Right forelimb (tissue), 1 donor: ENCODE results near the gene MON2.
"Not testable (repeated sequence)": the region's sequence is repeated elsewhere in the genome, so short reads cannot be mapped to it uniquely, and the experiment has no call there.

ENCODE experiments used
- DNase-seq: peaks from one replicate; pipeline ENCODE4 v3.0.0-alpha.2; 2018

Gene MON2

DNA sequence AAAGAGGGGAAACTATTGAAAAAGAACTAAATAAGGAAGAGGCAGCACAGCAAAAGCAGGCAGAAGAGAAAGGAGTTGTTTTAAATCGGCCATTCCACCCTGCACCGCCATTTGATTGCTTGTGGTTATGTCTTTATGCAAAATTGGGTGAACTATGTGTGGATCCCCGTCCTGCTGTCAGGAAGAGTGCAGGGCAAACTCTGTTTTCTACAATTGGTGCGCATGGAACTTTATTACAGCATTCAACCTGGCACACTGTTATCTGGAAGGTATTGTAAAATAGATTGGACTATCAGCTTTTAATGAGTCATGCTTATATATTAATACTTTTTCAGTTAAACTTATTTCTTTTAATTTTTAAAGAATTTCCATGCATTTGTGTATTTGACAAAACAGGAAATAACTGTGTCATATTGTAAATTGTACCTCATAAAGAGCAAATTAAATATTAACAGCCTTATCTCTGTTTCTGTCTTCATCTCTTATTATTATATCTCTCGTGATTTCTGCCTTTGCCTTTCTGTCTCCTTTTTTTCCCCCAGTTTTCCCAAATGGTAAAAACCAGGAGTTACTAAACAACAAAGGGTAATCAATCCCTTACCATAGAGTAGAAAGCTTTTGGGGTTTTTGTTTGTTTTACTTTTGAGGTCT is 86.4 kb downstream of the MON2 start:
- DNase-seq: no peak

DNA sequence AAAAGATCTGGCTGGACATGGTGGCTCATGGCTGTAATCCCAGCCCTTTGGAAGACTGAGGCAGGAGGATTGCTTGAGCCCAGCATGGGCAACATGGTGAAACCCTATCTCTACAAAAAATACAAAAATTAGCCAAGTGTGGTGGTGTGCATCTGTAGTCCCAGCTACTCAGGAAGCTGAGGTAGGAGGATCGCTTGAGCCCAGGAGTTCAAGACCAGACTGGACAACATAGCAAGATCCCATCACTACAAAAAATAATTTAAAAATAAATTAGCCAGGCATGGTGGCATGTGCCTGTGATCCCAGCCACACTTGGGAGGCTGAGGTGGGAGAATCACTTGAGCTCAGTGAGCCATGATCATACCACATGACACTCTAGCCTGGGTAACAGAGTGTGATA is 92.7 kb downstream of the MON2 start:
- DNase-seq: not testable (repeated sequence)

DNA sequence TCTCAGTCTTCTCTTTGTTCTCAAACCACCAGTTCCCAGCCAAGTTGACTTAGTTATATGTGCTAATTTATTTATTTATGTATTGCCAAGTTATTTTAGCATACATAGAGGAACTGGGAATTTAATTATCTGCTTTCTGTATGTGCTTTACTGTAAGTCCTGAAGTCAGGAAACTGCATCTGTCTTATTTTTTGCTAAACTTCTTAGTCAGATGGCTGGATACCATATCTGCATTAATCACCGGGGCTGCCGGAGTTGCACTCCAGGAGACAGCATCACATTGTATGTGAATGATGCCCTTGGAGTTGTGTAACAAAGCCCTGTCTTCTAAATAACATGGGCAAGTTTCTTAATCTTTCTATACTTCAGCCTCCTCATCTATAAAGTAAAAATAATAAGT is 96.2 kb downstream of the MON2 start:
- DNase-seq: no peak

DNA sequence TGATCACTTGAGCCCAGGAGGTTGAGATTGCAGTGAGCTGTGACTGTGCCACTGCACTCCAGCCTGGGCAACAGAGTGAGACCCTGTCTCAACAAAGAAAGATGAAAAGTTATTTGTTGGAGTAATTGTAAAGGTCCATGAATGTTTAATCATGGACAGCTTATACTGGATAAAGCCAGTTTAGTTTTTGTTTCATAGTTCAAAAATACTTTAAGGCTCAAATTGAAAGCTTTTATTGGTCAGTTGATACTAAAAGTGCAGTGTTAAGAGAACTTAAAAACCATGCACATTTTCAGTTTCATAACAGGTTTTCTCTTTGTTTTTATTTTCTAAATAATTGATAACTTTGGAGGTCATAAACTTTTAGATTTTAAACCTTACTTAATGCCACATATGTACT is 108.4 kb downstream of the MON2 start:
- DNase-seq: no peak

DNA sequence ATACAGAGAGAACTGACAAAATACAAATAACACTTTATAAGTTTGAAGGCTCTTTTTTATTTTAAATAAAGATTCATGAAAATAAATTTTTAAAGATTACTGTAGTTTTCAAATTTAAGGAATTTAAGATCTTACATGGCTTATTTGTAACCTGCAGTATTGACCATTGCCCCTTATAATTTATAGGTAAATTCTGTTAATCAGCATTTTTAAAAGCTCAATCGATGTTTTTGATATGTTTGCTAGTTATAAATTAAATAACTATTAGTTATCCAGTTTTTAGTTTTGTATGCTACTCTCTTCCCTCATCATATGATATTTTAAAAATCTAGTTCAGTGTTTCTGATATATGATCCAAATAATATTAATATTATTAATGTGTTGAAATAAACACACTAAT is 109.9 kb downstream of the MON2 start:
- no peak for DNase-seq

DNA sequence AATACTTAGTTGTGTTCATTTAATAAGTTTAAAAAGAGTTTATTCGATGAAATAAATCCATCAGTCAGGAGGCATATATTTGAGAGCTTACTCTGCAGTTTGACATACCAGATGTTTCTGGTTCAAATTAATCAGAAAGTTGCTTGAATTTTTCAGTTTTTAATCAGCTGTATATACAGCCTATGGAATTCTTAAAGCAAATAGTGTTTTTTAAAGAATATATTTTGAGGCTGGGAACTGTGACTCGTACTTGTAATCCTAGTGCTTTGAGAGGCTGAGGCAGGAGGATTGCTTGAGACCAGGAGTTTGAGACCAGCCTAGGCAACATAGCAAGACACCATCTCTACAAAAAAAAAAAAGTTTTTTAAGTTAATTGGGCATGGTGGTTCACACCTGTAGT is 112.1 kb downstream of the MON2 start:
- DNase-seq: no peak

DNA sequence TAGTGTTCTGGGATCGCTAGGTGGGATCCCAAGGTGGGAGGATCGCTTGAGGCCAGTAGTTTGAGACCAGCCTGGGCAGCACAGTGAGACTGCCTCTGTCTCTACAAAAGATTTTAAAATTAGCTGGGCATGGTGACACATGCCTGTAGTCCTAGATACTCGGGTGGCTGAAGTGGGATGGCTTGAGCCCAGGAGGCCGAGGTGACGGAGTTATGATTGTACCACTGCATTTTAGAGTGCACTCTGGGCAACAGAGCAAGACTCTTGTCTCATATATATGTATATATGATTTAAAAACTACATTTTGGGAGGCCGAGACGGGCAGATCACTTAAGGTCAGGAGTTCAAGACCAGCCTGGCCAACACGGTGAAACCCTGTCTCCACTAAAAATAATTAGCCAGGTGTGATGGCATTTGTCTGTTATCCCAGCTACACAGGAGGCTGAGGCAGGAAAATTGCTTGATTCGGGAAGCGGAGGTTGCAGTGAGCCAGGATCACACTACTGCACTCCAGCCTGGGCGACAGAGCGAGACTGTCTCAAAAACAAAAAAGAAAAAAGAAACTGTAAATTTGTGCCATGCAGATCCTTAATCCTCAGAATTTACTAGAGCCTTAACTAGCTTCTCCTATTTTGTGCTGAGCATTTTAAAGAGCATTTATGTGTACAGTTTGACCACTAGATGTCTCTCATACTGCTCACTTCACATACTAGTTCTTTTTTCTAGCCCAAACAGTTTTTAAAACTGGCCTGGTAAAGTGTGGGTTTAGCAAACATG is 114.8 kb downstream of the MON2 start:
- no peak for DNase-seq

DNA sequence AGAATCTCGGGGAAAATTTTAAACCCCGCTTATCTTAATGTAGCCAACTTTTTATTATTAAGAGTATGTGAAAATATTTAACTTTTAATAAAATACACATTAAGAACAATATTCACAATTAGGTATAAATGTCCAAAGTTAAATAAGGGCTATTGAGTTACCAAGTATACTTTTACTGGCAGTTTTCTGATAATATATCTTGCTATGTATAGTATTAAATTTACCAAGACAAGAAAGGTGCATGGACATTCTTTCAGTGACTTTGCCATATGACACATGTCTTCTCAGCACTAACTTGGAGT is 115.4 kb downstream of the MON2 start:
- DNase-seq: no peak

DNA sequence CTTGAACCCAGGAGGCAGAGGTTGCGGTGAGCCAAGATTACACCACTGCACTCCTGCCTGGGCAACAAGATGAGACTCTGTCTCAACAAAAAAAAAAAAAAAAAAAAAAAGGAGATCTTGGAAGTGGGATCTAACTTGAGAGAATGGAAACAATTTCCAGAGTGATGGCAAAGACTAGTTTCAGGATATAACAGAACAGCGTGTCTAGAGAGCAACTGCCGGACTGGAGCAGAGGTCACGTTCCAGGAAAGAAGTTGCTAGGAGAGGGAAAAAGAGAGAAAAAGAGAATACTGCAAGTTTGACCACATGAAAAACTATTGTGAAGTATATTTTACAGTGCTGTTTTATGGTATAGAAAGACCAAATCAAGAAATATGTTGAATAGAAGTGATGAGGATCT is 118.0 kb downstream of the MON2 start:
- DNase-seq: no peak

DNA sequence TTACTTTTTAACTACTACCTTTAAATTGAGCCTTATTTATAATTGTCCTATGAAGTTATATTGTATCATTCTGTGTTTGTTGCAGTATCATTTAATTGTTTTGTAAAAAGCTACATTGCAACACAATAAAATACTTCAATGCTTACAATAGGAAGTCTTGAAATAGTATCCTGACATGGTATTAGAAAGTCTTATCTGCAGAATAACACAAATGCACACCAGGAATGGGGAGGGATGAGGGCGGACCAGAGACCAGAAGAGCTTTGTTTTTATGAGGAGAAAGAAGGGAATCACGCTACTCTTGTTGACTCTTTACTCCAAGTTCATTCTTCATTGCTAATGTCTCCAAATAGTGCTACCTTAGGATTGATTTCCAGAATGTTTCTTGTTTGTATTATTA is 120.2 kb downstream of the MON2 start:
- DNase-seq: no peak

DNA sequence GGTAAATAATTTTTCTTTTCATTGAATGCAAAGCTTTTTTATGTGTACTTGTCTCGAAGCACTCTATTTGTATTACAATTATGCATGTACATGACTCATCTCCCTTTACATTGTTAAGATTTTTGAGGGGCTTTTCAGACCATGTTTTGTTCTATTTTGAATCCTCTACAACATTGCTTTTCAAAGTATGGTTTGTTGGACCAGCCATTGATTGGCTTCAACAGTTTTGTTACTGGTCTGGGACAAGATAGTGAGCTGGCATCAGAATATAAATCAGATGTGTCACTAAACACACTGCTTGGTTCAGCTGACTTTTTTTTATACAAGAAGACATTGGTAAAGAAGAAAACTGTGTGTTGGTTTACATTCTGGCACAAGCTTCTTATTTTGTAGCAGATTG is 122.3 kb downstream of the MON2 start:
- no peak for DNase-seq

DNA sequence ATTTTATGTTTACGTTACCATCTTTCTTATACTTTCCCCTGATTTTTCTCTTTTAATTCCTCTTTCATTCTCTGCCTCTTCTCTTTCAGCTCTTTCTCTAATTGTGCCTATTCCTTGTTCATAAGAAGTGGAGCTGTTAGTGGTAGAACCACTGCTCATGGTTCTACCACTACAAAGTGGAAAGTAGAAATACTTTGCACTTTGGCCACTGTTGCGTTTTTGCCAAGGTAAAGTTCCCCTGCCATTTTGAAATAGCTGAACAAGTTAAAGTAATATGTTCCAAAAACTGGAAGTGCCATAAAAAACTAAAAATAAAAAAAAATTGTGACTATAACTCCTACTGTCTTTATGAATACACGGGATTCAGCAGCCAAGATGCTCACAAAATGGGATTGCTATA is 130.6 kb downstream of the MON2 start:
- DNase-seq: no peak

DNA sequence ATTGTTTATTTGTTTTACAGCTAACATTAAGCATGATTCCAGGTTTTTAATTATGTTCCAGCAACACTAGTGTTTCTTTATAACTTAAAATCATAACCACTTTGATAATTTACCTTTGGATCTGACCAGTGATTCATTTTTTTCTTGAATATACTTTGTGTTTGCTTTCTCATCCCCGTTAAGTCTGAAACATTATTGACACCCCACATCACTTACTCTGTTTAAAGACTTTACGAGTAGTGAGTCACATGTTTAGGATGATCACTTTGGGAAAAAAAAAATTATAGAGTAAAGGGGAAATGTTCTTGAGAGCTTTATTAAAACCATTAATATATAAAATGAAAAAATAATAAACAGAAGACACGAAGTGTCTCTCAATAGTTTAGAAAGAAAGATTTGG is 132.2 kb downstream of the MON2 start:
- no peak for DNase-seq

DNA sequence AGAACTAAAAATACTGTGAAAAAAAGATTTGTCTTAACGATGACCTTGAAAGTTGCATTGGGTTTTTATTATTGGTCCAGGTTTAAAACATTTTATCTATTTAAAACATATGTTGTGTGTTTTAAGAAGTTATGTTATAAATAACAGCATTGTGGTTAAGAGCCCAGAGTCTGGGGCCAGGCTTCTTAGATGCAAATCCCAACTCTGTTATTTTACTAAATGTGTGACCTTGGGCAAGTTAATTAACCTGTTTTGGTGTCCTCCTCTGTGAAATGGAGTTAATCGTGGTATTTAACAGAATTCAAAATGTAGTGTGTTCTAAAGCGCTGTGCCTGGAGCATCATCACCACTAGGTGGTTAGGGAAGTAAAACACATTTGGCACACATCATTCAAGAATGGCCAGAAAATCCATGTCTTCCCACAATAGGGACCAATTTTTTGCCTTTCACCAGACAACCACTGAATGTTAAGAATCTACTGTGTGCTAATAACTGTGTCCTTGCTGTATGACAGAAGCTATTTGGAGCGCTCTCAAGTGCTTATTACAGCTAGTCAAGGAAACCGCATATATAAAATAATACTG is 133.3 kb downstream of the MON2 start:
- DNase-seq: no peak

DNA sequence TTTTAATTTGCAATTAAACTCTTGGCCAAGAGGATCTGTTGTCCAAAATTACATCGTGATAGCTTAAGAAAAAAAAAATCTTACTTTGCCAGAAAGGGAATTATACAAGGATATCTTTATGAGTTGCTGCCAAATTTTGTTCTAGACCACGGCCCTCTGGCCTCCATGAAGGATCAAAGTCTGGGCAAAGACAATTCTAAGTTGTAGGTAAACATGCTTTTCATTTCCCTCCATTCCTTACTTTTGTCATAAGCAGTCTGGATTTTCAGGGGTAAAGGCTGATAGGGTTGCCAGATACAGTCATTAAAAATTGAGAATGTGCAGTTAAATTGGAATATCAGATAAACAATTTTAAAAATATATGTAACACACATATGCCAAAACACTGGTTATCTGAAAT is 135.1 kb downstream of the MON2 start:
- DNase-seq: no peak

DNA sequence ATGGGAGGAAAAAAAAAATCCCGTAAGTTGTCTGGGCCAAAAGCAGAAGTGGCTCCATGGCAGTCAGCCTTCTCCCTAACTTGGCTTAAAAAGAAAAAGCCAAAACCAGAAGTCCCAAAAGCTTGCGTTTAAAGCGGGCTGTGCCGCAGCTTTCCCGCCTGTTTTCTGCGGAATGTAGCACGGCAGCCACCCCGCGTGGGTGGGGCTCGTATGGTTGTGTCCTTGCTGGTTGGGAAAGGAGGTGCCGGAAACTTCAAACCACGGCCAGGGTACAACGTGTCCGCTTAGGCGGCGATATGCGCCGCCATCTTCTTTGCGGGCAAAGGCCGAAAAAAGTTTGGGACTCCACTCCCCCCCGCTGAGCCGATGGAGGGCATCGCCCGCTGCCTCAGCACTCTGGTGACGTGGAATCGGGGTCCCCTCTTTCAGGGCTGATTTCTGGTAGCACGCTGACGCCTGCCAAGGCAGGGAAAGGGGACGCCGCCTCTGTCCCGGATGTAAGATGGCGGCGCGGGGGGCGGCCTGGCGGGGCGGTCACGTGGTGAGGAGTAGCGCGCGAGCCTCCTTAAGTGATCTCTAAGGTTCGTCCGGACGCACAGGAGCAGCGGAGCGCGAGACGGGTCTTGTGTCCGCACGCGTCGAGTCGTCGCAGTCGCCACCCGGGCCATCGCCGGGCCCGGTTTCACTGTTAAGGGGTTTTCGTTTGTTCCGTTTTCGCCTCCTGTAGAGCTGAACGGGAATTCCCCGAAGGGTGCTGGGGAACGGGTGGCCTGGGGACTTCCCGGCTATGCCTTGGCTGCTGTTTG is 135.8 kb downstream of the MON2 start:
- peak; percentile 95 for DNase-seq

DNA sequence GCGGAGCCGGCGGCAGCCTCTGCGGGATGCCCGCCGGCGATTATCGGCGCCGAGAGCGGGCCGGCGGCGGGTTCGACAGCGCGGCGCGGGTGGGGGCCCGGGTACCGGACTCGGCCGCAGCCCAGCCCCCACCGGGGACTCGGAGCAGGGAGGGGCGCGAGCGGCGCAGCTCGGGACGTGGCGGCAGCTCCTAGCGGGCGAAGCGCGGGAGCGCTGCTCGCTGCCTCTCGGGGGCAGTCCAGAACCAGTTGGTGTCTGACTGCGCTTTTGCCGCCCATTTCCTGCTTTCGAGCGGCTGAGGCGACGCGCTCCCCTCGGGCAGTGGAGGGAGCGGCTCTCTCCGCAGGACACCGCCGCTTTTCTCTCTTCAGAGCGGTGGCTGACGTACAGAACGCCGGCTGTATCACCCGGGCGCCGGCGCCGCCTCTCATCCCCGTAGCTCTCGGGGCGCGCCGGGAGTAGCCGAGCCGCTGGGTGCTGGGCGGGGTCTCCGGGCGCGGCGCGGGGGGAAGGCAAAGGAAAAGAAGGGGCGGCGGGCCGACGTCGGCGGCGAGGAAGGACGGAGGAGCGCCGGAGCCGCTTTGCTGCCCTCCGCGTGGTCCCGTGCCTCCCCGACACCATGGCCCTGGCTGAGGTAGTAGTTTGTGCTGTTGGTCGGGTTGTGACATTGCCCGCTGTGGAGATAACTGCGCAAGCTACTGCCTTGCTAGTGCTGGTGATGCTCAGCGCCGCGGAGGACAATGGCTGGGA is 136.6 kb downstream of the MON2 start:
- peak; percentile 92 for DNase-seq

DNA sequence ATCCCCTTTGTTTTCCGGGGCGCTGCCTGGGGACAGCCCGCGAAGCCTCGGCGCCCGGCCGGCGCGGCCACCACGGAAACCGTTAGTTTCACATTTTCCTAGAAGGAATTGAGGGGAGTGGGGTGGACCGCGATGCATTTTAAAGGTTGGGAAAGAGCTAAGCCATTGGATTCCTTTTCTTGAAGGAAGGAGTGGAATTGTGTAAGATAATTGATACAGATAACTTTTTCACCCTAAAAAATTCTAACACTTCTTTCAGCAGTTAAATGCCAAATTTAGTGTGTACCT is 137.1 kb downstream of the MON2 start:
- DNase-seq: no peak

DNA sequence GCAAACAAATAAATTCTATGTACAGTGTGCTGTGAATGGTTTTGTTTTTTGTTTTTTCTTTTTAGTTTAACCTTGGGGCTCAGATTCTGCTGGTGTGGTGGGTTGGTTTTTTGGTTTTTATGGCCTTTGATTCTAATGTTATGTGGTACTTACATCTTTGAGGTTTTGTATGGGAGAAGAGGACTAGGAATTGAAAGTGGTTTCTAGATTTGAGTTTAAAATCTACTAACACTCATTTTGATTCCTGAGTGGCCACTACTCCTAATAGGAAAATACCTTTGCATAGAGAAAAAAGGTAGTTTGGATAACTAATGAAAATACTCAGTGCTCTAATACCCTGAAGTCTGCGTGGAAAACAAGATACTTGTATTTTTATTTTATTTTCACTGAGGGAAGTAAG is 137.7 kb downstream of the MON2 start:
- no peak for DNase-seq

DNA sequence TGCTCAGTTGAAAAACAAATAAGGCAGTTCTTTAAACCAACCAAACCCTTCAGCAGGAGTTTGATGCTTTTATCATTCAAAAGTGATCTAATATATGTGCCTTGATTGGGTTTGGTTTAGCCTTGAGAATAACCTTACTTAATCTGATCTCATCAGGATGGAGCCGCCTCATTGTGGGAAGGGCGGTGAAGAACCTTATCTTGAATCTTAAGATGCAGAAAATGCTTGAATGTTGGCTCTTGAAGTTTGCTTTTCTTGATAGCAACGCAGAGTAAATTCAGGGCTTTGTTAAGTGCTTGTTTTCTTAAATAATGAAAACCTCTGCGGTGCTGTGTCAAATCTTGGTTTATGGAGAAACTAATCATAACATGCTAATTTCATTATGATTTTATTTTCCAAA is 138.2 kb downstream of the MON2 start:
- no peak for DNase-seq

DNA sequence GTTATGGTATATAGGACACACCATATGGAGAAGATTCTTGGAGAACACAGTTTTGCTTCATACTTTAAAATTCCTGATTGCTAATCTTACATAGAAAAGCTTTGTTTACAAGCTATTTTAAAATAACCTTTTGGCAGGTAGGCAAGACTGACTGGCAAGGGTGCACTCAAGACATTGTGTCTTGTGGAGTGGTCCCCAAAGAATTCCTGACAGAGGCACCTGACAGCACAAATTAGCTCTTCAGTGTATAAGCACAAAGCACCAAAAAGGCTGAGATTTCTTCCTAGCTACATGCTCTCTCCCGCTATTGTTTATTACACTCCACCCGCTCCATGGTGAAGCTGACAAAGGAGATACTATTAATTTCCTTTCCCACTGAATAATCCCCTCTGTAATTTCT is 139.4 kb downstream of the MON2 start:
- DNase-seq: no peak

DNA sequence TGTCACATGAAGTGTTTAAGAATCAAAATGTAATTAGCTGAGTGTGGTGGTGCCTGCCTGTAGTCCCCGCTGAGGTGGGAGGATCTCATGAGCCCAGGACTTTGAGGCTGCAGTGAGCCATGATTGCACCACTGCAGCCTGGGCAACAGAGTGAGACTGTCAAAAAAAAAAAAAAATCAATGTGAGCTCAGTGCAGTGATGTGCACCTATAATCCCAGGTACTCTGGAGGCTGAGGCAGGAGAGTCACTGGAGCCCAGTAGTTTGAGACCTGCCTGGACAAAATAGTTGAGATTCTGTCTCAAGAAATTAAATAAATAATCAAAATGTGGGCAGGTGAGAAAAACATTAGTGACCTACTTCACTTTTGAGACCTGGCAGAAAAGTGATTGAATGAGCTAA is 140.0 kb downstream of the MON2 start:
- no peak for DNase-seq

DNA sequence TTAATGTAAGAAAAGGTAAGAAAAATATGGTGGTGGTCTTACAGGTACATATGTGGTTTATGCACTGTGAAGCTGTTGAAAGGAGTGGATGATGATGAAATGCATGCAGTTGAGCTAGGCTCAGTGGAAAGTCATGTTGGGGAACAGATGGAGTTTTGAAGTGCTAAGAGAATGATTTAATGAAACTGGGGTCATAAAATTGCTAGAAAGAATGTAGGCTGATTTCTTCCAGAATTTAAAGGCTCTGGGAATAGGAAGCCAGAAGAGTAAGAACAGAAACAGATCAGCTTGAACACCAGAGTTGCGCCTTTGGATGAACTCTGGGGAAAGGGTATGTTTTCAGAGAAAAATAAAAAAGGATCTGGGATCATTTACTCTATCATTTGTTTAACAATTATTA is 146.5 kb downstream of the MON2 start:
- no peak for DNase-seq
